Keratinocyte (primary cell): ENCODE data around the gene TPRG1L. TPM values are rescaled to one million over a fixed set of nuclear protein-coding genes. Genes with fewer than 3 reads are reported as not detected.

Source experiments
- DNase-seq: peaks from one replicate; pipeline ENCODE4 v3.0.0-alpha.2; 2011; ENCODE audit warnings: low read depth, missing footprints, low spot score
- FAIRE-seq: peaks from 2 replicates; lab custom pipeline; 2011; peaks lifted over from hg19 to GRCh38; lab: Jason Lieb, UNC
- H2AFZ ChIP-seq: 2 replicates; pipeline ENCODE4 v1.6.0; 2012; ENCODE audit warnings: low read length, control low read depth, inconsistent platforms; ENCODE audit not compliant: control insufficient read depth
- H3K27ac ChIP-seq: 2 replicates; pipeline ENCODE4 v1.5.1; 2011; ENCODE audit warnings: low read length; ENCODE audit not compliant: control insufficient read depth, insufficient read depth
- H3K27me3 ChIP-seq: 3 replicates; pipeline ENCODE4 v1.6.0; 2011; ENCODE audit warnings: low read length; ENCODE audit not compliant: control insufficient read depth, insufficient read depth; ENCODE audit errors: extremely low read depth
- H3K36me3 ChIP-seq, 2 experiments: 2 replicates in 1 of 2; 3 replicates in 1 of 2; pipeline ENCODE4 v1.5.1; 2011; ENCODE audit warnings: low read length in 2 of 2, mild to moderate bottlenecking in 1 of 2; ENCODE audit not compliant: control insufficient read depth in 2 of 2, insufficient read depth in 2 of 2; ENCODE audit errors: extremely low read depth in 1 of 2
- H3K4me1 ChIP-seq: 3 replicates; pipeline ENCODE4 v1.5.1; 2011; ENCODE audit warnings: low read length; ENCODE audit not compliant: control insufficient read depth, insufficient read depth; ENCODE audit errors: extremely low read depth
- H3K4me2 ChIP-seq: 3 replicates; pipeline ENCODE4 v1.6.0; 2011; ENCODE audit warnings: low read depth, low read length; ENCODE audit not compliant: control insufficient read depth, insufficient read depth; ENCODE audit errors: extremely low read depth
- H3K4me3 ChIP-seq, 3 experiments: fragments of 200-600 bp in 1 of 3; sonication (generic) in 1 of 3; 2 replicates in 2 of 3; 3 replicates in 1 of 3; pipeline ENCODE4 v1.5.1; 2011 to 2016; ENCODE audit warnings: low read length in 3 of 3, mild to moderate bottlenecking in 3 of 3, control low read depth in 2 of 3, inconsistent platforms in 1 of 3, low read depth in 1 of 3, mixed read lengths in 1 of 3, mixed run types in 1 of 3, moderate library complexity in 1 of 3; ENCODE audit not compliant: control insufficient read depth in 2 of 3, insufficient read depth in 2 of 3; ENCODE audit errors: extremely low read depth in 1 of 3
- H3K79me2 ChIP-seq: 2 replicates; pipeline ENCODE4 v1.6.0; 2012; ENCODE audit warnings: low read length; ENCODE audit not compliant: control insufficient read depth, insufficient read depth
- H3K9ac ChIP-seq: 3 replicates; pipeline ENCODE4 v1.6.0; 2011; ENCODE audit warnings: low read length; ENCODE audit not compliant: control insufficient read depth, insufficient read depth; ENCODE audit errors: extremely low read depth
- H3K9me1 ChIP-seq: 3 replicates; pipeline ENCODE4 v1.6.0; 2011; ENCODE audit warnings: low read length; ENCODE audit not compliant: control insufficient read depth, insufficient read depth; ENCODE audit errors: extremely low read depth
- H3K9me3 ChIP-seq: 2 replicates; pipeline ENCODE4 v1.5.1; 2012; ENCODE audit warnings: low read depth, low read length; ENCODE audit not compliant: control insufficient read depth
- H4K20me1 ChIP-seq: 3 replicates; pipeline ENCODE4 v1.6.0; 2011; ENCODE audit warnings: low read length; ENCODE audit not compliant: control insufficient read depth, insufficient read depth; ENCODE audit errors: extremely low read depth
- EZH2 ChIP-seq: IDR thresholded peaks from one replicate; pipeline ENCODE4 v1.6.1; 2012; ENCODE audit warnings: inconsistent platforms, mild to moderate bottlenecking, low read length, moderate library complexity
- dilution Hi-C: fragments of 300-500 bp; cut with MboI; formaldehyde crosslinking; loops from one replicate; pipeline ENCODE4 v1.7.0; 2020; ENCODE audit warnings: low sequenced_read_pairs; ENCODE audit not compliant: extremely low pct_ligation_motif_present
- polyA plus RNA-seq, 5 experiments: library from polyadenylated mRNA; depleted of rRNA in 3 of 5; stranded (reverse) in 3 of 5; stranded (forward) in 1 of 5; unstranded in 1 of 5; fragments of >200 nt; gene quantifications; 1 replicate in 1 of 5; 2 replicates in 3 of 5; 3 replicates in 1 of 5; pipeline versions ENCODE4 v1.2.1 to v1.2.3, GENCODE V29; 2011 to 2012; ENCODE audit warnings: missing spikeins in 2 of 5, low read depth in 1 of 5, low replicate concordance in 1 of 5
- TF ChIP-seq, protein P1 (sequence below), 3 experiments: IDR thresholded peaks in 1 of 3; conservative IDR thresholded peaks in 1 of 3; optimal IDR thresholded peaks in 1 of 3; 2 replicates in 2 of 3; 3 replicates in 1 of 3; pipeline versions ENCODE3 to v1.5.1; 2011; ENCODE audit warnings: low read length in 3 of 3, mild to moderate bottlenecking in 3 of 3, moderate library complexity in 2 of 3, control low read depth in 1 of 3, inconsistent platforms in 1 of 3; ENCODE audit not compliant: insufficient read depth in 2 of 3; ENCODE audit errors: extremely low read depth in 1 of 3

The TPRG1L gene
- polyA plus RNA-seq, 1 donor (not counting 4 experiments of a cell fraction or from before 2014, with no cell fraction given) = 57.4 TPM

DNA sequence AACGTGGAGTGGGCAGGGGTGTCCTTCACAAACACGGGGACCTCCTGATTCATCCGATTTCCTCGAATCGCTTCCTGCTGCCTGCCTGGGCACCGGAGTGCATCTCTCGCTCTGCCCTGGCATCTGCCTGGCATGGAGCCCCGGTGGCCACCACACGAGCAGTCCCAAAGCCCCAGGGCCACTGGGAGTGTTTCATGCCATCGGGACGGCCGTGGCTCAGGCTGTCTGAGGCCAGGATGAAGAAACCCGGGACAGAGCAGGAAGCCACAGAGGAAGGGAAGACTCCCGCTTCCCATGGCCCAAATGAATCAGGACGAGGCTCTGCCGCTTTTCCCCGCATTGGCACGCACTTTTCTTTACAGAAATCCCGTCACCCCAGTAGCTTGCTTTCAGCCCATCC is 45.9 kb upstream of the TPRG1L start:
- Histone ChIP-seq H3K36me3 (no peaks in the 10 kb centered on the region), H3K9me3 (no peaks in the 10 kb centered on the region), H3K4me1 (no peaks in the 10 kb centered on the region), H3K27me3 (no peaks in the 10 kb centered on the region), H3K4me3 (no peak overlapping the region), H3K4me2 (no peak overlapping the region), H3K9ac (no peak overlapping the region), H2AFZ (no peak overlapping the region), H4K20me1 (no peaks in the 10 kb centered on the region), H3K79me2 (no peaks in the 10 kb centered on the region), H3K9me1 (no peaks in the 10 kb centered on the region), H3K27ac (no peak overlapping the region)
- DNase-seq (no peak), FAIRE-seq (no peak)
- dilution Hi-C loops = no loop called here
- TF ChIP-seq, protein P1, sequence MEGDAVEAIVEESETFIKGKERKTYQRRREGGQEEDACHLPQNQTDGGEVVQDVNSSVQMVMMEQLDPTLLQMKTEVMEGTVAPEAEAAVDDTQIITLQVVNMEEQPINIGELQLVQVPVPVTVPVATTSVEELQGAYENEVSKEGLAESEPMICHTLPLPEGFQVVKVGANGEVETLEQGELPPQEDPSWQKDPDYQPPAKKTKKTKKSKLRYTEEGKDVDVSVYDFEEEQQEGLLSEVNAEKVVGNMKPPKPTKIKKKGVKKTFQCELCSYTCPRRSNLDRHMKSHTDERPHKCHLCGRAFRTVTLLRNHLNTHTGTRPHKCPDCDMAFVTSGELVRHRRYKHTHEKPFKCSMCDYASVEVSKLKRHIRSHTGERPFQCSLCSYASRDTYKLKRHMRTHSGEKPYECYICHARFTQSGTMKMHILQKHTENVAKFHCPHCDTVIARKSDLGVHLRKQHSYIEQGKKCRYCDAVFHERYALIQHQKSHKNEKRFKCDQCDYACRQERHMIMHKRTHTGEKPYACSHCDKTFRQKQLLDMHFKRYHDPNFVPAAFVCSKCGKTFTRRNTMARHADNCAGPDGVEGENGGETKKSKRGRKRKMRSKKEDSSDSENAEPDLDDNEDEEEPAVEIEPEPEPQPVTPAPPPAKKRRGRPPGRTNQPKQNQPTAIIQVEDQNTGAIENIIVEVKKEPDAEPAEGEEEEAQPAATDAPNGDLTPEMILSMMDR (optimal IDR thresholded peaks at IDR 0.05 in 1 of 3, IDR thresholded peaks at IDR 0.05 in 1 of 3, conservative IDR thresholded peaks at IDR 0.05 in 1 of 3; ENCODE audit: extremely low read depth in 1 of 3, insufficient read depth in 2 of 3, low read length in 3 of 3) = no peak
- TF ChIP-seq EZH2 = no peak

DNA sequence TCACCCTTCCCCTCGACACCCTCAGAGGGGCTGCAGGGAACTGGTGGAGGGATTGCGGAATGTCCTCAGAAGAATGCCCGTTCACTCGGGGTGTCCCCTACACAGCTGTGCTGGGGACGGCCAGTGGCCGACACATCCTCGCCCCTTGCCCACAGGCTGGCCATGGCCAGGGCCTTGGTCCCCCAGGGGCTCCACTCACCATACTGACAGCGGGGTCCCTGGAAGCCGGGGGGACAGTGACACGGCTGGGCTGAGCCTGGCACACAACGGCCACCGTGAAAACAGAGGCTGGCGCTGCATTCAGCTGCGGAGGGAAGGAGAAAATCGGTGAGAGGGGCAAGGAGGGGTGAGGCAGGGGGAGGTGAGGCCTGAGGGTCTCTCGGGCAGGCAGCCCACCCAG is 45.2 kb upstream of the TPRG1L start:
- dilution Hi-C loops = no loop called here
- TF ChIP-seq EZH2 = no peak
- TF ChIP-seq, protein P1 (optimal IDR thresholded peaks at IDR 0.05 in 1 of 3, IDR thresholded peaks at IDR 0.05 in 1 of 3, conservative IDR thresholded peaks at IDR 0.05 in 1 of 3; ENCODE audit: extremely low read depth in 1 of 3, insufficient read depth in 2 of 3, low read length in 3 of 3) = no peak
- no peak overlapping the region for H3K4me2 ChIP-seq
- no peak overlapping the region for H3K27ac ChIP-seq
- H4K20me1 ChIP-seq = no peaks in the 10 kb centered on the region
- H3K4me1 ChIP-seq = no peaks in the 10 kb centered on the region
- H3K4me3 ChIP-seq = no peak overlapping the region
- no peak overlapping the region for H3K9ac ChIP-seq
- H3K36me3 ChIP-seq = no peaks in the 10 kb centered on the region
- no peak for FAIRE-seq
- H3K9me3 ChIP-seq = no peaks in the 10 kb centered on the region
- DNase-seq = no peak
- H3K27me3 ChIP-seq = no peaks in the 10 kb centered on the region
- H3K79me2 ChIP-seq = no peaks in the 10 kb centered on the region
- H2AFZ ChIP-seq = no peak overlapping the region
- no peaks in the 10 kb centered on the region for H3K9me1 ChIP-seq
